Endothelial cell of umbilical vein (primary cell): ENCODE measurements around the gene CENPW. TPM values are rescaled to one million over a fixed set of nuclear protein-coding genes. Genes with fewer than 3 reads are reported as not detected.

Experiments
- BruUV-seq: library from RNA; stranded (reverse); fragments of 400-500 nt; replicated peaks from 2 replicates; lab custom pipeline; 2021; lab: Mats Ljungman, UMichigan
- CTCF ChIA-PET: fragments of 300-600, 350-600 bp; sonication (Branson Sonifier 250); formaldehyde crosslinking; loops from one replicate; lab custom pipeline; 2021; ENCODE audit warnings: antibody characterized with exemption, inconsistent platforms; lab: Charles Lee
- POLR2A ChIA-PET: fragments of 300-600, 350-600 bp; sonication (Branson Sonifier 250); formaldehyde crosslinking; loops from one replicate; lab custom pipeline; 2021; ENCODE audit warnings: antibody characterized with exemption, inconsistent platforms; lab: Charles Lee
- DNase-seq: peaks from one replicate; pipeline ENCODE4 v3.0.0-alpha.2; 2011; ENCODE audit warnings: low read depth, low spot score
- FAIRE-seq: peaks from 2 replicates; lab custom pipeline; 2011; peaks lifted over from hg19 to GRCh38; lab: Jason Lieb, UNC
- H2AFZ ChIP-seq: 2 replicates; pipeline ENCODE4 v1.6.0; 2012; ENCODE audit warnings: low read depth, low read length, control low read depth, inconsistent platforms
- H3K27ac ChIP-seq: 2 replicates; pipeline ENCODE4 v1.5.1; 2011; ENCODE audit warnings: low read depth, mild to moderate bottlenecking, control low read depth, low read length, moderate library complexity; ENCODE audit not compliant: insufficient read depth
- H3K27me3 ChIP-seq, 2 experiments: 2 replicates each; pipeline versions ENCODE4 v1.6.0 to v1.6.1; 2011; ENCODE audit warnings: low read length in 2 of 2, mixed read lengths in 1 of 2; ENCODE audit not compliant: control insufficient read depth in 2 of 2, insufficient read depth in 2 of 2
- H3K36me3 ChIP-seq, 2 experiments: 2 replicates in 1 of 2; 3 replicates in 1 of 2; pipeline ENCODE4 v1.5.1; 2011; ENCODE audit warnings: low read length in 2 of 2, mild to moderate bottlenecking in 1 of 2, moderate library complexity in 1 of 2; ENCODE audit not compliant: control insufficient read depth in 2 of 2, insufficient read depth in 2 of 2; ENCODE audit errors: extremely low read depth in 1 of 2
- H3K4me1 ChIP-seq: 3 replicates; pipeline ENCODE4 v1.5.1; 2011; ENCODE audit warnings: mild to moderate bottlenecking, low read length; ENCODE audit not compliant: control insufficient read depth, insufficient read depth; ENCODE audit errors: extremely low read depth
- H3K4me2 ChIP-seq: 2 replicates; pipeline ENCODE4 v1.6.1; 2011; ENCODE audit warnings: low read length, control low read depth, mixed read lengths; ENCODE audit not compliant: insufficient read depth
- H3K4me3 ChIP-seq, 3 experiments: fragments of 200-600 bp in 1 of 3; sonication (generic), shearing (Covaris generic) in 1 of 3; replicated peaks in 1 of 3; 2 replicates each; pipeline ENCODE4 v1.5.1; 2011 to 2016; ENCODE audit warnings: control low read depth in 3 of 3, low read length in 3 of 3, mild to moderate bottlenecking in 2 of 3, inconsistent platforms in 1 of 3, low read depth in 1 of 3, moderate library complexity in 1 of 3; ENCODE audit not compliant: insufficient read depth in 1 of 3
- H3K79me2 ChIP-seq: 2 replicates; pipeline ENCODE4 v1.6.0; 2012; ENCODE audit warnings: low read length, inconsistent platforms; ENCODE audit not compliant: control insufficient read depth, insufficient read depth
- H3K9ac ChIP-seq: replicated peaks from 2 replicates; pipeline ENCODE3; 2011; ENCODE audit warnings: low read length, control low read depth; ENCODE audit not compliant: insufficient read depth; ENCODE audit errors: extremely low read depth
- H3K9me1 ChIP-seq: replicated peaks from 3 replicates; pipeline ENCODE4 v1.6.0; 2011; ENCODE audit warnings: mild to moderate bottlenecking, low read length; ENCODE audit not compliant: control insufficient read depth, insufficient read depth; ENCODE audit errors: extremely low read depth
- H3K9me3 ChIP-seq: replicated peaks from 2 replicates; pipeline ENCODE4 v1.5.1; 2012; ENCODE audit warnings: low read length, inconsistent platforms; ENCODE audit not compliant: control insufficient read depth, insufficient read depth
- H4K20me1 ChIP-seq: replicated peaks from 2 replicates; pipeline ENCODE3; 2011; ENCODE audit warnings: mild to moderate bottlenecking, low read length; ENCODE audit not compliant: control insufficient read depth, insufficient read depth; ENCODE audit errors: extremely low read depth
- CTCF ChIP-seq, 2 donors: IDR thresholded peaks; 1 replicate in 1 of 2; 2 replicates in 1 of 2; pipeline ENCODE4 v1.5.1; 2011; ENCODE audit warnings: low read length in 2 of 2, mild to moderate bottlenecking in 2 of 2, moderate library complexity in 2 of 2, control low read depth in 1 of 2, inconsistent platforms in 1 of 2, low read depth in 1 of 2; ENCODE audit not compliant: insufficient read depth in 1 of 2; ENCODE audit errors: extremely low read depth in 1 of 2
- EZH2 ChIP-seq: IDR thresholded peaks from 2 replicates; pipeline ENCODE4 v1.6.1; 2012; ENCODE audit warnings: borderline replicate concordance, low read depth, mild to moderate bottlenecking, moderate library complexity, low read length, inconsistent platforms; ENCODE audit not compliant: severe bottlenecking
- FOS ChIP-seq: IDR thresholded peaks from 2 replicates; pipeline ENCODE4 v1.6.1; 2011; ENCODE audit warnings: mild to moderate bottlenecking, low read length, moderate library complexity, borderline replicate concordance; ENCODE audit not compliant: insufficient read depth
- MAX ChIP-seq: IDR thresholded peaks from 2 replicates; pipeline ENCODE4 v1.6.1; 2011; ENCODE audit not compliant: insufficient read depth, insufficient read length
- dilution Hi-C: fragments of 300-500 bp; cut with MboI; formaldehyde crosslinking; loops from one replicate; pipeline ENCODE4 v1.15.0; 2019; ENCODE audit warnings: low sequenced_read_pairs; ENCODE audit not compliant: extremely low pct_ligation_motif_present
- intact Hi-C: fragments of 100-400 bp; cut with micrococcal nuclease; formaldehyde crosslinking; loops from one replicate; pipeline ENCODE4 v1.10.0; 2022
- polyA plus RNA-seq, 4 experiments: library from polyadenylated mRNA; depleted of rRNA in 3 of 4; stranded (reverse) in 3 of 4; unstranded in 1 of 4; fragments of >200 nt; gene quantifications; 2 replicates each; pipeline versions ENCODE4 v1.2.1 to v1.2.3, GENCODE V29; 2011 to 2012; ENCODE audit warnings: missing spikeins in 1 of 4
- total RNA-seq: library from RNA; stranded (reverse); gene quantifications from 2 replicates; pipeline ENCODE4 v1.2.3, GENCODE V29; 2021

CENPW gene
- total and polyA plus RNA-seq, 2 donors (not counting 3 experiments of a cell fraction or from before 2014, with no cell fraction given): 16.9 to 85.8 TPM

GRCh38 chr6:126337323-126337722, 2.6 kb upstream of the CENPW start:
- dilution Hi-C loops: no loop called here
- no peak for FAIRE-seq
- no peak for DNase-seq

More at GRCh38 chr6:126337323-126337722, 2.6 kb upstream of the CENPW start:
- H3K4me2 ChIP-seq: no peak overlapping the region
- no peak overlapping the region for H3K4me3 ChIP-seq
- no peak overlapping the region for H2AFZ ChIP-seq
- H4K20me1 ChIP-seq: no peaks in the 10 kb centered on the region
- no peaks in the 10 kb centered on the region for H3K9me1 ChIP-seq
- H3K9me3 ChIP-seq: no peaks in the 10 kb centered on the region
- BruUV-seq: no TSS peak
- peaks cover 0 to 2% of the 10 kb centered on the region in 2 experiments for H3K27me3 ChIP-seq
- no peak overlapping the region for H3K27ac ChIP-seq
- no peak for TF ChIP-seq FOS
- no peak for TF ChIP-seq EZH2
- TF ChIP-seq CTCF (IDR thresholded peaks at IDR 0.05; ENCODE audit: extremely low read depth in 1 of 2, insufficient read depth in 1 of 2, low read depth in 1 of 2, low read length in 2 of 2): no peak
- TF ChIP-seq MAX: no peak
- peaks cover 15% of the 10 kb centered on the region for H3K4me1 ChIP-seq
- H3K79me2 ChIP-seq: peaks cover 21% of the 10 kb centered on the region
- ChIA-PET POLR2A (no interaction called here), CTCF (no interaction called here)
- intact Hi-C loops: no loop called here
- no peaks in the 10 kb centered on the region for H3K36me3 ChIP-seq
- H3K9ac ChIP-seq: no peak overlapping the region
